CD4-positive, alpha-beta T cell treated with Interleukin-6 for 4 hours (primary cell): ENCODE measurements around the gene ARHGEF4.
"Not testable (repeated sequence)": the region's sequence is repeated elsewhere in the genome, so short reads cannot be mapped to it uniquely, and the experiment has no call there.

Experiments used
- DNase-seq: peaks from one replicate; pipeline ENCODE4 v3.0.0-alpha.2; 2020; ENCODE audit warnings: mixed read lengths

ARHGEF4 gene

GRCh38 chr2:130887643-130888042 lies 50.9 kb downstream of the ARHGEF4 start:
- DNase-seq: no peak

GRCh38 chr2:130890941-130891669 lies 54.4 kb downstream of the ARHGEF4 start:
- DNase-seq: no peak

- no peak for DNase-seq
These were observed 55.3 kb downstream of the ARHGEF4 start for GRCh38 chr2:130891966-130892365.

GRCh38 chr2:130892793-130893785 lies 56.4 kb downstream of the ARHGEF4 start:
- DNase-seq: no peak

- no peak for DNase-seq
These were observed 57.7 kb downstream of the ARHGEF4 start for GRCh38 chr2:130894326-130894942.

GRCh38 chr2:130896813-130897212 lies 60.1 kb downstream of the ARHGEF4 start:
- DNase-seq: no peak

GRCh38 chr2:130898553-130898952 lies 61.8 kb downstream of the ARHGEF4 start:
- no peak for DNase-seq

GRCh38 chr2:130899306-130899705 lies 62.6 kb downstream of the ARHGEF4 start:
- no peak for DNase-seq

- DNase-seq: no peak
These were observed 64.3 kb downstream of the ARHGEF4 start for GRCh38 chr2:130901061-130901460.

GRCh38 chr2:130901626-130902025 lies 64.9 kb downstream of the ARHGEF4 start:
- not testable (repeated sequence) for DNase-seq

GRCh38 chr2:130908832-130909231 lies 72.1 kb downstream of the ARHGEF4 start:
- DNase-seq: no peak

GRCh38 chr2:130910931-130911330 lies 74.2 kb downstream of the ARHGEF4 start:
- DNase-seq: no peak

- DNase-seq: no peak
These were observed 74.8 kb downstream of the ARHGEF4 start for GRCh38 chr2:130911482-130911881.

GRCh38 chr2:130911996-130912395 lies 75.3 kb downstream of the ARHGEF4 start:
- no peak for DNase-seq

- DNase-seq: no peak
These were observed 75.8 kb downstream of the ARHGEF4 start for GRCh38 chr2:130912471-130912870.

GRCh38 chr2:130913891-130914290 lies 77.2 kb downstream of the ARHGEF4 start:
- no peak for DNase-seq

- DNase-seq: no peak
These were observed 78.4 kb downstream of the ARHGEF4 start for GRCh38 chr2:130915149-130915548.

- DNase-seq: no peak
These were observed 79.1 kb downstream of the ARHGEF4 start for GRCh38 chr2:130915595-130916437.

GRCh38 chr2:130916438-130916705 lies 79.7 kb downstream of the ARHGEF4 start:
- DNase-seq: no peak

GRCh38 chr2:130917006-130917688 lies 80.4 kb downstream of the ARHGEF4 start:
- no peak for DNase-seq

GRCh38 chr2:130918393-130918792 lies 81.7 kb downstream of the ARHGEF4 start:
- DNase-seq: no peak
